Renal cortical epithelial cell (primary cell): Measurements from ENCODE around the gene IRX4. TPM values are rescaled to one million over a fixed set of nuclear protein-coding genes. Genes with fewer than 3 reads are reported as not detected.

ENCODE experiments used
- DNase-seq: peaks from one replicate; pipeline ENCODE4 v3.0.0-alpha.2; 2011; ENCODE audit warnings: low read depth
- total RNA-seq: library from RNA; depleted of rRNA; stranded (reverse); fragments of >200 nt; gene quantifications from 2 replicates; pipeline ENCODE4 v1.2.3, GENCODE V29; 2014

IRX4 gene
- total RNA-seq, 1 donor from 2014 or later: not detected

GRCh38 chr5:1892211-1892610 lies 9.5 kb upstream of the IRX4 start:
- no peak for DNase-seq

GRCh38 chr5:1891391-1891790 lies 8.7 kb upstream of the IRX4 start:
- DNase-seq: no peak

- no peak for DNase-seq
Measured at GRCh38 chr5:1890296-1890695, 7.6 kb upstream of the IRX4 start.

- no peak for DNase-seq
Measured at GRCh38 chr5:1889321-1890065, 6.8 kb upstream of the IRX4 start.

- no peak for DNase-seq
Measured at GRCh38 chr5:1888541-1889251, 6.0 kb upstream of the IRX4 start.

- no peak for DNase-seq
Measured at GRCh38 chr5:1887588-1888360, 5.0 kb upstream of the IRX4 start.

GRCh38 chr5:1886846-1887587 lies 4.3 kb upstream of the IRX4 start:
- no peak for DNase-seq

GRCh38 chr5:1885868-1886845 lies 3.4 kb upstream of the IRX4 start:
- DNase-seq: no peak

GRCh38 chr5:1885404-1885755 lies 2.7 kb upstream of the IRX4 start:
- no peak for DNase-seq

GRCh38 chr5:1884678-1885403 lies 2.1 kb upstream of the IRX4 start:
- no peak for DNase-seq

GRCh38 chr5:1883925-1884677 lies 1.4 kb upstream of the IRX4 start:
- no peak for DNase-seq

- DNase-seq: no peak
Measured at GRCh38 chr5:1883120-1883924, 597 bp upstream of the IRX4 start.

GRCh38 chr5:1881731-1882336 lies 891 bp downstream of the IRX4 start:
- DNase-seq: no peak

- DNase-seq: no peak
Measured at GRCh38 chr5:1881098-1881572, 1.6 kb downstream of the IRX4 start.

GRCh38 chr5:1880377-1881025 lies 2.2 kb downstream of the IRX4 start:
- DNase-seq: no peak

- no peak for DNase-seq
Measured at GRCh38 chr5:1879292-1880263, 3.1 kb downstream of the IRX4 start.
